Smooth muscle cell (in vitro differentiated cells): ENCODE data around the gene ABL1. TPM values are rescaled to one million over a fixed set of nuclear protein-coding genes. Genes with fewer than 3 reads are reported as not detected.
"Not testable (repeated sequence)": the region's sequence is repeated elsewhere in the genome, so short reads cannot be mapped to it uniquely, and the experiment has no call there.

Source experiments
- DNase-seq: peaks from one replicate; lab custom pipeline; 2025; ENCODE audit not compliant: unreplicated experiment; lab: John Stamatoyannopoulos, UW
- H2AFZ ChIP-seq: fragments of 200-600 bp; sonication (generic); 2 replicates; pipeline ENCODE4 v1.6.0; 2016; ENCODE audit warnings: antibody characterized with exemption, low read depth, mild to moderate bottlenecking
- H3F3A ChIP-seq: fragments of 200-600 bp; sonication (generic); 2 replicates; pipeline ENCODE4 v1.6.0; 2017; ENCODE audit warnings: antibody characterized with exemption, low read depth
- H3K27ac ChIP-seq: fragments of 200-600 bp; sonication (generic); 2 replicates; pipeline ENCODE4 v1.5.1; 2016; ENCODE audit warnings: low read depth, mild to moderate bottlenecking
- H3K27me3 ChIP-seq: fragments of 200-600 bp; sonication (generic); 2 replicates; pipeline ENCODE4 v1.6.1; 2016; ENCODE audit warnings: low read depth, mild to moderate bottlenecking
- H3K36me3 ChIP-seq: fragments of 200-600 bp; sonication (generic); 2 replicates; pipeline ENCODE4 v1.5.1; 2016; ENCODE audit warnings: low read depth
- H3K4me1 ChIP-seq: fragments of 200-600 bp; sonication (generic); 2 replicates; pipeline ENCODE4 v1.5.1; 2016; ENCODE audit warnings: low read depth
- H3K4me2 ChIP-seq: fragments of 200-600 bp; sonication (generic); 2 replicates; pipeline ENCODE4 v1.6.0; 2016; ENCODE audit warnings: mild to moderate bottlenecking
- H3K4me3 ChIP-seq: fragments of 200-600 bp; sonication (generic); 2 replicates; pipeline ENCODE4 v1.5.1; 2016; ENCODE audit warnings: mild to moderate bottlenecking
- H3K79me2 ChIP-seq: fragments of 200-600 bp; sonication (generic); 2 replicates; pipeline ENCODE4 v1.6.0; 2016; ENCODE audit warnings: low read depth, mild to moderate bottlenecking
- H3K9ac ChIP-seq: fragments of 200-600 bp; sonication (generic); 2 replicates; pipeline ENCODE4 v1.6.0; 2016; ENCODE audit warnings: low read depth
- H3K9me3 ChIP-seq: fragments of 200-600 bp; sonication (generic); replicated peaks from 2 replicates; pipeline ENCODE4 v1.5.1; 2016; ENCODE audit warnings: low read depth
- H4K20me1 ChIP-seq: fragments of 200-600 bp; sonication (generic); 2 replicates; pipeline ENCODE4 v1.6.0; 2016; ENCODE audit warnings: low read depth
- CTCF ChIP-seq: fragments of 200-600 bp; sonication (generic); IDR thresholded peaks from 2 replicates; pipeline ENCODE4 v1.5.1; 2017; ENCODE audit warnings: borderline replicate concordance, mild to moderate bottlenecking, antibody characterized with exemption; ENCODE audit not compliant: insufficient read depth, poor library complexity, severe bottlenecking
- WGBS: methylation state at CpG from one replicate; pipeline ENCODE4 v1.1.7; 2016; ENCODE audit warnings: low lambda C conversion rate; 5-methylcytosine and 5-hydroxymethylcytosine counted together
- polyA plus RNA-seq: library from polyadenylated mRNA; unstranded; fragments of >200 nt; fragmentation: Nextera tagmentation; extraction: Ambion mirVana; gene quantifications from 2 replicates; pipeline ENCODE4 v1.2.1, GENCODE V29; 2016
- total RNA-seq: library from RNA; depleted of rRNA; stranded (reverse); fragments of >200 nt; gene quantifications from 2 replicates; pipeline ENCODE4 v1.2.3, GENCODE V29; 2014

ABL1 gene
- total and polyA plus RNA-seq, 2 experiments from 2014 or later: 38.2 to 51.0 TPM

GRCh38 chr9:130908146-130908877 is 73.3 kb downstream of the ABL1 start:
- 79% methylated on average over 22 of the region's 22 CpGs for WGBS
- no peak overlapping the region for H3K4me2 ChIP-seq
- no peaks in the 10 kb centered on the region for H4K20me1 ChIP-seq
- no peak for TF ChIP-seq CTCF
- DNase-seq: no peak
- H3K9me3 ChIP-seq: no peaks in the 10 kb centered on the region
- no peaks in the 10 kb centered on the region for H3K4me1 ChIP-seq
- no peaks in the 10 kb centered on the region for H3K79me2 ChIP-seq
- H3K4me3 ChIP-seq: no peak overlapping the region
- H3K27ac ChIP-seq: no peak overlapping the region
- no peaks in the 10 kb centered on the region for H3K27me3 ChIP-seq
- no peaks in the 10 kb centered on the region for H3K36me3 ChIP-seq
- H3K9ac ChIP-seq: no peak overlapping the region
- H3F3A ChIP-seq: no peaks in the 10 kb centered on the region
- H2AFZ ChIP-seq: no peak overlapping the region

GRCh38 chr9:130908878-130909355 is 73.9 kb downstream of the ABL1 start:
- 91% methylated on average over 15 of the region's 19 CpGs for WGBS
- Histone ChIP-seq H3K27me3 (no peaks in the 10 kb centered on the region), H3F3A (no peaks in the 10 kb centered on the region), H3K36me3 (no peaks in the 10 kb centered on the region), H2AFZ (no peak overlapping the region), H3K4me2 (no peak overlapping the region), H3K4me1 (no peaks in the 10 kb centered on the region), H4K20me1 (no peaks in the 10 kb centered on the region), H3K9me3 (no peaks in the 10 kb centered on the region), H3K4me3 (no peak overlapping the region), H3K9ac (no peak overlapping the region), H3K79me2 (no peaks in the 10 kb centered on the region), H3K27ac (no peak overlapping the region)
- no peak for TF ChIP-seq CTCF
- no peak for DNase-seq

- WGBS: 90% methylated on average over 19 of the region's 27 CpGs
- H3K79me2 ChIP-seq: not testable (repeated sequence)
Measured at GRCh38 chr9:130910041-130910440, 75.0 kb downstream of the ABL1 start.

GRCh38 chr9:130910670-130911069 is 75.6 kb downstream of the ABL1 start:
- 69% methylated on average over 1 of the region's 1 CpG for WGBS
- not testable (repeated sequence) for H2AFZ ChIP-seq, H3K4me3 ChIP-seq, H4K20me1 ChIP-seq, H3K4me1 ChIP-seq, H3K79me2 ChIP-seq, DNase-seq, H3F3A ChIP-seq, H3K27ac ChIP-seq, H3K36me3 ChIP-seq, H3K27me3 ChIP-seq, H3K9ac ChIP-seq, H3K4me2 ChIP-seq, H3K9me3 ChIP-seq

More at GRCh38 chr9:130910041-130910440, 75.0 kb downstream of the ABL1 start:
- not testable (repeated sequence) for H3K36me3 ChIP-seq, H2AFZ ChIP-seq, H3K4me1 ChIP-seq, H3F3A ChIP-seq, H3K27me3 ChIP-seq, H3K9ac ChIP-seq, DNase-seq, H4K20me1 ChIP-seq, H3K9me3 ChIP-seq, H3K4me2 ChIP-seq, H3K4me3 ChIP-seq, H3K27ac ChIP-seq
